SK-N-SH (cell line): ENCODE results near the gene ASXL3. TPM values are rescaled to one million over a fixed set of nuclear protein-coding genes. Genes with fewer than 3 reads are reported as not detected.

ENCODE experiments used
- CTCF ChIA-PET: fragments of 300-600, 350-600 bp; formaldehyde crosslinking; extraction: SDS; loops from one replicate; lab custom pipeline; 2021; lab: Yijun Ruan, JAX
- POLR2A ChIA-PET: fragments of 350-600 bp; sonication (Branson Sonifier 250); formaldehyde crosslinking; extraction: SDS; loops from one replicate; lab custom pipeline; 2020; ENCODE audit warnings: antibody characterized with exemption, inconsistent platforms; lab: Yijun Ruan, JAX
- DNase-seq: peaks from one replicate; pipeline ENCODE4 v3.0.0; 2012
- H2AFZ ChIP-seq: fragments of 200-600 bp; sonication (generic); 2 replicates; pipeline ENCODE4 v1.8.1; 2016; ENCODE audit warnings: antibody characterized with exemption, mild to moderate bottlenecking, low read depth
- H3F3A ChIP-seq: fragments of 200-600 bp; sonication (generic); replicated peaks from 2 replicates; pipeline ENCODE3; 2016; ENCODE audit warnings: antibody characterized with exemption, mild to moderate bottlenecking; ENCODE audit not compliant: insufficient read depth
- H3K27ac ChIP-seq, 2 experiments: fragments of 200-500 bp in 1 of 2; fragments of 200-600 bp in 1 of 2; sonication (Bioruptor generic) in 1 of 2; sonication (generic), shearing (Covaris generic) in 1 of 2; 2 replicates each; pipeline versions ENCODE4 v1.5.1 to v1.6.1; 2014 to 2016; ENCODE audit warnings: low read depth in 2 of 2, inconsistent platforms in 1 of 2, low read length in 1 of 2, mild to moderate bottlenecking in 1 of 2, mixed read lengths in 1 of 2
- H3K27me3 ChIP-seq: fragments of 200-600 bp; sonication (generic), shearing (Covaris generic); 2 replicates; pipeline ENCODE4 v1.6.1; 2016; ENCODE audit warnings: mixed run types; ENCODE audit not compliant: insufficient read depth
- H3K36me3 ChIP-seq, 2 experiments: fragments of 200-500 bp in 1 of 2; fragments of 200-600 bp in 1 of 2; sonication (Bioruptor generic) in 1 of 2; sonication (generic) in 1 of 2; replicated peaks in 1 of 2; 2 replicates each; pipeline versions ENCODE3 to v1.5.1; 2014 to 2016; ENCODE audit warnings: low read length in 1 of 2, mild to moderate bottlenecking in 1 of 2; ENCODE audit not compliant: insufficient read depth in 2 of 2, control insufficient read depth in 1 of 2
- H3K4me1 ChIP-seq, 2 experiments: fragments of 200-500 bp in 1 of 2; fragments of 200-600 bp in 1 of 2; sonication (Bioruptor generic) in 1 of 2; sonication (generic), shearing (Covaris generic) in 1 of 2; 2 replicates each; pipeline versions ENCODE4 v1.5.1 to v1.6.1; 2014 to 2016; ENCODE audit warnings: low read depth in 1 of 2, low read length in 1 of 2, mixed run types in 1 of 2; ENCODE audit not compliant: insufficient read depth in 2 of 2, control insufficient read depth in 1 of 2
- H3K4me2 ChIP-seq: fragments of 200-600 bp; sonication (generic), shearing (Covaris generic); 2 replicates; pipeline ENCODE4 v1.6.1; 2017; ENCODE audit warnings: mixed run types
- H3K4me3 ChIP-seq, 2 experiments: fragments of 200-500 bp in 1 of 2; fragments of 200-600 bp in 1 of 2; sonication (Bioruptor generic) in 1 of 2; sonication (generic), shearing (Covaris generic) in 1 of 2; 2 replicates each; pipeline versions ENCODE4 v1.5.1 to v1.8.1; 2014 to 2016; ENCODE audit warnings: low read depth in 2 of 2, inconsistent platforms in 1 of 2, low read length in 1 of 2, mild to moderate bottlenecking in 1 of 2, mixed read lengths in 1 of 2, moderate library complexity in 1 of 2
- H3K79me2 ChIP-seq: fragments of 200-600 bp; sonication (generic); 2 replicates; pipeline ENCODE4 v1.8.1; 2017; ENCODE audit warnings: mild to moderate bottlenecking; ENCODE audit not compliant: insufficient read depth
- H3K9ac ChIP-seq: fragments of 200-600 bp; sonication (generic); 2 replicates; pipeline ENCODE4 v1.6.1; 2017; ENCODE audit warnings: mixed run types
- H3K9me2 ChIP-seq: fragments of 200-600 bp; sonication (generic); 2 replicates; pipeline ENCODE4 v1.6.1; 2017; ENCODE audit warnings: mixed run types
- H3K9me3 ChIP-seq: fragments of 200-600 bp; sonication (generic); 2 replicates; pipeline ENCODE4 v1.6.1; 2017; ENCODE audit warnings: mixed run types, mild to moderate bottlenecking, moderate library complexity
- H4K20me1 ChIP-seq: fragments of 200-600 bp; sonication (generic); 2 replicates; pipeline ENCODE4 v1.6.1; 2017; ENCODE audit warnings: mild to moderate bottlenecking, mixed run types; ENCODE audit not compliant: insufficient read depth
- CHD2 ChIP-seq: fragments of 150-350 bp; IDR thresholded peaks from 2 replicates; pipeline ENCODE4 v1.6.1; 2018; ENCODE audit warnings: low read length; ENCODE audit not compliant: partially characterized antibody
- EZH2phosphoT487 ChIP-seq: fragments of 200-600 bp; sonication (generic); IDR thresholded peaks from 2 replicates; pipeline ENCODE4 v1.6.1; 2017; ENCODE audit warnings: low read depth, mixed run types, mild to moderate bottlenecking, antibody characterized with exemption, moderate library complexity, borderline replicate concordance
- FOSL2 ChIP-seq: IDR thresholded peaks from 2 replicates; pipeline ENCODE4 v1.4.0; 2012; ENCODE audit warnings: low read depth, mild to moderate bottlenecking, moderate library complexity, borderline replicate concordance
- FOXJ3 ChIP-seq: sonication (generic); formaldehyde crosslinking; IDR thresholded peaks from 2 replicates; pipeline ENCODE4 v1.5.1; 2020; ENCODE audit warnings: mild to moderate bottlenecking, missing genetic modification reagents
- MEF2A ChIP-seq: IDR thresholded peaks from 2 replicates; pipeline ENCODE4 v1.4.0; 2012; ENCODE audit warnings: low read depth, borderline replicate concordance
- MXI1 ChIP-seq: IDR thresholded peaks from 2 replicates; pipeline ENCODE4 v1.6.1; 2012; ENCODE audit warnings: mild to moderate bottlenecking, low read depth, low read length, improper control_type of control experiment
- NRF1 ChIP-seq: IDR thresholded peaks from 2 replicates; pipeline ENCODE4 v1.6.1; 2012; ENCODE audit warnings: low read depth, mild to moderate bottlenecking, low read length
- YY1 ChIP-seq: IDR thresholded peaks from 2 replicates; pipeline ENCODE4 v1.4.0; 2012; ENCODE audit warnings: low read depth, mild to moderate bottlenecking
- WGBS: methylation state at CpG from one replicate; pipeline ENCODE4 v1.1.6; 2017; ENCODE audit warnings: low lambda C conversion rate; 5-methylcytosine and 5-hydroxymethylcytosine counted together
- polyA plus RNA-seq, 3 experiments: library from polyadenylated mRNA; depleted of rRNA; stranded (reverse); fragments of >200 nt; gene quantifications; 2 replicates each; pipeline ENCODE4 v1.2.3, GENCODE V29; 2012
- TF ChIP-seq, protein P1 (sequence below): IDR thresholded peaks from 2 replicates; pipeline ENCODE4 v1.4.0; 2012; ENCODE audit warnings: low read depth, borderline replicate concordance
- TF ChIP-seq, protein P2 (sequence below): fragments of 200-600 bp; sonication (generic); IDR thresholded peaks from 2 replicates; pipeline ENCODE4 v1.6.1; 2017; ENCODE audit warnings: antibody characterized with exemption, mild to moderate bottlenecking, moderate library complexity
- TF ChIP-seq, protein P3 (sequence below): fragments of 150-350 bp; IDR thresholded peaks from 2 replicates; pipeline ENCODE4 v1.6.1; 2017; ENCODE audit warnings: antibody characterized with exemption, low read length, low read depth, borderline replicate concordance
- TF ChIP-seq, protein P4 (sequence below): IDR thresholded peaks from 2 replicates; pipeline ENCODE4 v1.4.0; 2012; ENCODE audit warnings: low read depth, borderline replicate concordance
- TF ChIP-seq, protein P5 (sequence below): IDR thresholded peaks from 2 replicates; pipeline ENCODE4 v1.4.0; 2012; ENCODE audit warnings: low read depth

ASXL3 gene
- polyA plus RNA-seq, 1 of the 3 experiments (the other 2 are of a cell fraction) = not detected

DNA sequence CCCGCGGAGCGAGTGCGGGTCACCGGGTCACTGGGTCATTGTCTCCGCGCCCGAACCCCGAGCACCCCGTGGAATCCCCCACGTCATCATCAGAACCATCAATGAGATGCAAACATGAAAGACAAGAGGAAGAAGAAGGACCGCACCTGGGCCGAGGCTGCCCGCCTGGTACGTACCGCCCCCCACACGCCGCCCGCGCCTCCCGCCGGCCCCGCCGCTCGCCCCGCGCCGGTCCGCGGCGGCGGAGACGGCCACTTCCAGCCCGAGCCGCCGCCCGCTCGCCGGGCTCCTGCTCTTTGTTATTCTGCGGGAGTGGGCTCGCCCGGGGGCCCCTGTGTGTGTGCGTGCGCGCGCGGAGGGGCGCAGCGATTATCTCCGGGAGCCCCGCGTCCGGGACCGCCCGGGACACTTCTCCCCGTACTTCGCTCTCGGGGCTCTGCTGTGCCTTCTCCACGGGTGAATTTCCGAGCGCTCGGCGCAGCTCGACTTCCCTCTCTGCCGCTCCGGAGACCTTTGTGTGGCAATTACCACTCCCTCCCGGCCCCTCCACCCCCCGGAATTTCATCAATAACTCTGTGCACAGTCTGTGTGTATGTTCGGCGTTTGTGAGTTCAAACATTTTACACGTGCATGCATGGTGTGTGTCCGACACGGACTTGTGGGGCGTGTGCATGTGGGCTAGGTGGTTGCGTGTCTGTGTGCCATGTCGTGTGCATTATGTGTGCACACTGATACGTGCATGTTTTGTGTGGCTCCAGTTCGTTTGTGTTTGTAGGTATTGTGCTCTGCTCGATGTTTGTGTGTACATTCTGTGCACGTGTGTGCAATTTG is 714 bp downstream of the ASXL3 start:
- no peak overlapping the region for H2AFZ ChIP-seq
- WGBS = 3% methylated on average over 30 of the region's 80 CpGs
- peaks cover 3% of the 10 kb centered on the region in 2 experiments; a peak in 2 of 4 replicates for H3K4me1 ChIP-seq
- H3K9me3 ChIP-seq = no peaks in the 10 kb centered on the region
- ChIA-PET POLR2A (no interaction called here), CTCF (no interaction called here)
- H3K9me2 ChIP-seq = no peaks in the 10 kb centered on the region
- no peak overlapping the region for H3K9ac ChIP-seq
- no peaks in the 10 kb centered on the region for H4K20me1 ChIP-seq
- peaks cover 37% of the 10 kb centered on the region for H3K27me3 ChIP-seq
- peak overlapping the region; percentile 60; the same call in 1 of the 2 replicates for H3K4me2 ChIP-seq
- H3K36me3 ChIP-seq = no peaks in the 10 kb centered on the region
- DNase-seq = no peak
- H3K27ac ChIP-seq = peak overlapping the region in 1 of 2 experiments; percentile 50; a peak in 1 of 4 replicates
- H3F3A ChIP-seq = no peaks in the 10 kb centered on the region
- peak overlapping the region; percentile 25 to 72; a peak in 3 of 4 replicates for H3K4me3 ChIP-seq
- TF ChIP-seq, protein P1, sequence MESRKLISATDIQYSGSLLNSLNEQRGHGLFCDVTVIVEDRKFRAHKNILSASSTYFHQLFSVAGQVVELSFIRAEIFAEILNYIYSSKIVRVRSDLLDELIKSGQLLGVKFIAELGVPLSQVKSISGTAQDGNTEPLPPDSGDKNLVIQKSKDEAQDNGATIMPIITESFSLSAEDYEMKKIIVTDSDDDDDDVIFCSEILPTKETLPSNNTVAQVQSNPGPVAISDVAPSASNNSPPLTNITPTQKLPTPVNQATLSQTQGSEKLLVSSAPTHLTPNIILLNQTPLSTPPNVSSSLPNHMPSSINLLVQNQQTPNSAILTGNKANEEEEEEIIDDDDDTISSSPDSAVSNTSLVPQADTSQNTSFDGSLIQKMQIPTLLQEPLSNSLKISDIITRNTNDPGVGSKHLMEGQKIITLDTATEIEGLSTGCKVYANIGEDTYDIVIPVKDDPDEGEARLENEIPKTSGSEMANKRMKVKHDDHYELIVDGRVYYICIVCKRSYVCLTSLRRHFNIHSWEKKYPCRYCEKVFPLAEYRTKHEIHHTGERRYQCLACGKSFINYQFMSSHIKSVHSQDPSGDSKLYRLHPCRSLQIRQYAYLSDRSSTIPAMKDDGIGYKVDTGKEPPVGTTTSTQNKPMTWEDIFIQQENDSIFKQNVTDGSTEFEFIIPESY = no peak
- peak; percentile 43; the same call in 1 of the 2 replicates for TF ChIP-seq MXI1
- TF ChIP-seq, protein P2, sequence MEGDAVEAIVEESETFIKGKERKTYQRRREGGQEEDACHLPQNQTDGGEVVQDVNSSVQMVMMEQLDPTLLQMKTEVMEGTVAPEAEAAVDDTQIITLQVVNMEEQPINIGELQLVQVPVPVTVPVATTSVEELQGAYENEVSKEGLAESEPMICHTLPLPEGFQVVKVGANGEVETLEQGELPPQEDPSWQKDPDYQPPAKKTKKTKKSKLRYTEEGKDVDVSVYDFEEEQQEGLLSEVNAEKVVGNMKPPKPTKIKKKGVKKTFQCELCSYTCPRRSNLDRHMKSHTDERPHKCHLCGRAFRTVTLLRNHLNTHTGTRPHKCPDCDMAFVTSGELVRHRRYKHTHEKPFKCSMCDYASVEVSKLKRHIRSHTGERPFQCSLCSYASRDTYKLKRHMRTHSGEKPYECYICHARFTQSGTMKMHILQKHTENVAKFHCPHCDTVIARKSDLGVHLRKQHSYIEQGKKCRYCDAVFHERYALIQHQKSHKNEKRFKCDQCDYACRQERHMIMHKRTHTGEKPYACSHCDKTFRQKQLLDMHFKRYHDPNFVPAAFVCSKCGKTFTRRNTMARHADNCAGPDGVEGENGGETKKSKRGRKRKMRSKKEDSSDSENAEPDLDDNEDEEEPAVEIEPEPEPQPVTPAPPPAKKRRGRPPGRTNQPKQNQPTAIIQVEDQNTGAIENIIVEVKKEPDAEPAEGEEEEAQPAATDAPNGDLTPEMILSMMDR = no peak
- TF ChIP-seq NRF1 = no peak
- TF ChIP-seq, protein P3, sequence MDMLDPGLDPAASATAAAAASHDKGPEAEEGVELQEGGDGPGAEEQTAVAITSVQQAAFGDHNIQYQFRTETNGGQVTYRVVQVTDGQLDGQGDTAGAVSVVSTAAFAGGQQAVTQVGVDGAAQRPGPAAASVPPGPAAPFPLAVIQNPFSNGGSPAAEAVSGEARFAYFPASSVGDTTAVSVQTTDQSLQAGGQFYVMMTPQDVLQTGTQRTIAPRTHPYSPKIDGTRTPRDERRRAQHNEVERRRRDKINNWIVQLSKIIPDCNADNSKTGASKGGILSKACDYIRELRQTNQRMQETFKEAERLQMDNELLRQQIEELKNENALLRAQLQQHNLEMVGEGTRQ = no peak
- no peak for TF ChIP-seq CHD2
- TF ChIP-seq, protein P4, sequence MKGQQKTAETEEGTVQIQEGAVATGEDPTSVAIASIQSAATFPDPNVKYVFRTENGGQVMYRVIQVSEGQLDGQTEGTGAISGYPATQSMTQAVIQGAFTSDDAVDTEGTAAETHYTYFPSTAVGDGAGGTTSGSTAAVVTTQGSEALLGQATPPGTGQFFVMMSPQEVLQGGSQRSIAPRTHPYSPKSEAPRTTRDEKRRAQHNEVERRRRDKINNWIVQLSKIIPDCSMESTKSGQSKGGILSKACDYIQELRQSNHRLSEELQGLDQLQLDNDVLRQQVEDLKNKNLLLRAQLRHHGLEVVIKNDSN = no peak
- no peak for TF ChIP-seq FOXJ3 (CRISPR knock-in tag)
- TF ChIP-seq EZH2phosphoT487 = 0 out of 2 replicates have a peak, but pooled peaks have one; percentile 59
- TF ChIP-seq FOSL2 = no peak
- TF ChIP-seq, protein P5, sequence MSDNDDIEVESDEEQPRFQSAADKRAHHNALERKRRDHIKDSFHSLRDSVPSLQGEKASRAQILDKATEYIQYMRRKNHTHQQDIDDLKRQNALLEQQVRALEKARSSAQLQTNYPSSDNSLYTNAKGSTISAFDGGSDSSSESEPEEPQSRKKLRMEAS = no peak
- TF ChIP-seq YY1 = no peak
- no peak for TF ChIP-seq MEF2A
- TF ChIP-seq, all 33 proteins: peak for 2
- H3K79me2 ChIP-seq = no peaks in the 10 kb centered on the region
